Nucleus accumbens (tissue), 56 donors: ENCODE results near the gene CCR2.
"Not testable (repeated sequence)": the region's sequence is repeated elsewhere in the genome, so short reads cannot be mapped to it uniquely, and the experiment has no call there.

ENCODE experiments used
- DNase-seq, 56 donors: peaks; one replicate each; lab custom pipeline; 2025; lab: John Stamatoyannopoulos, UW

Gene CCR2

GRCh38 chr3:46353647-46354410 is at the start of gene CCR2:
CCR2 (plus strand) TSS chr3:46354111; CDS start chr3:46357528, 3,417 bp downstream.
- no peak for DNase-seq

- DNase-seq: no peak
Observed at GRCh38 chr3:46304739-46305138, 49.2 kb upstream of the CCR2 start.

- DNase-seq: peak in 6 of 56 donors; percentile 2 to 21 (median 6)
Observed at GRCh38 chr3:46312991-46313390, 40.9 kb upstream of the CCR2 start.

GRCh38 chr3:46314517-46314916 is 39.4 kb upstream of the CCR2 start:
- DNase-seq: no peak

- no peak for DNase-seq
Observed at GRCh38 chr3:46316206-46316605, 37.7 kb upstream of the CCR2 start.

- DNase-seq: no peak
Observed at GRCh38 chr3:46318207-46318927, 35.5 kb upstream of the CCR2 start.

- DNase-seq: no peak
Observed at GRCh38 chr3:46321461-46322104, 32.3 kb upstream of the CCR2 start.

GRCh38 chr3:46324036-46324435 is 29.9 kb upstream of the CCR2 start:
- no peak for DNase-seq

- no peak for DNase-seq
Observed at GRCh38 chr3:46325645-46326300, 28.1 kb upstream of the CCR2 start.

- not testable (repeated sequence) for DNase-seq
Observed at GRCh38 chr3:46330676-46331075, 23.2 kb upstream of the CCR2 start.

GRCh38 chr3:46334741-46335478 is 19.0 kb upstream of the CCR2 start:
- no peak for DNase-seq

GRCh38 chr3:46335541-46335940 is 18.4 kb upstream of the CCR2 start:
- DNase-seq: no peak

- no peak for DNase-seq
Observed at GRCh38 chr3:46337911-46338310, 16.0 kb upstream of the CCR2 start.

GRCh38 chr3:46338840-46339239 is 15.1 kb upstream of the CCR2 start:
- no peak for DNase-seq

GRCh38 chr3:46344476-46344875 is 9.4 kb upstream of the CCR2 start:
- DNase-seq: no peak

GRCh38 chr3:46348823-46349482 is 5.0 kb upstream of the CCR2 start:
- no peak for DNase-seq

GRCh38 chr3:46349484-46350261 is 4.2 kb upstream of the CCR2 start:
- DNase-seq: no peak

- no peak for DNase-seq
Observed at GRCh38 chr3:46350262-46350565, 3.7 kb upstream of the CCR2 start.

GRCh38 chr3:46351646-46352045 is 2.3 kb upstream of the CCR2 start:
- no peak for DNase-seq
